ENCODE results near the gene CD6. TPM values are rescaled to one million over a fixed set of nuclear protein-coding genes. Genes with fewer than 3 reads are reported as not detected.
A peak's percentile ranks its signal among the peaks of the same experiment; 100 is the strongest.

The CD6 gene
- total RNA-seq, 1 donor from 2014 or later, result 0.39 TPM

- DNase-seq (ENCODE audit: low read depth) (no peak), FAIRE-seq (no peak)
- Mint-ChIP-seq H3K27me3 (ENCODE audit: low read depth, unreplicated experiment) (no peaks in the 10 kb centered on the region), H3K27ac (ENCODE audit: unreplicated experiment) (peak overlapping the region; percentile 18), H3K4me3 (ENCODE audit: unreplicated experiment) (peak overlapping the region; percentile 68), H3K4me1 (ENCODE audit: low read depth, unreplicated experiment) (no peaks in the 10 kb centered on the region), H3K9me3 (ENCODE audit: unreplicated experiment) (no peaks in the 10 kb centered on the region), H3K36me3 (ENCODE audit: low read depth, unreplicated experiment) (peaks cover 14% of the 10 kb centered on the region)
- Histone ChIP-seq H3K36me3 (ENCODE audit: insufficient read depth, low read length) (peaks cover 3% of the 10 kb centered on the region), H2AFZ (ENCODE audit: low read depth, low read length) (no peak overlapping the region), H3K9me3 (ENCODE audit: insufficient read depth, low read depth, low read length) (no peaks in the 10 kb centered on the region), H3K4me3 (ENCODE audit: insufficient read depth, low read depth, low read length) (no peak overlapping the region), H3K4me1 (ENCODE audit: insufficient read depth, low read length) (no peaks in the 10 kb centered on the region), H3K27me3 (ENCODE audit: insufficient read depth, low read length) (no peaks in the 10 kb centered on the region), H4K20me1 (ENCODE audit: insufficient read depth, low read length) (no peaks in the 10 kb centered on the region), H3K79me2 (ENCODE audit: insufficient read depth, low read length) (no peaks in the 10 kb centered on the region), H3K9ac (ENCODE audit: low read length) (no peak overlapping the region), H3K27ac (ENCODE audit: low read depth, low read length) (no peak overlapping the region), H3K4me2 (ENCODE audit: low read length) (no peak overlapping the region)
- no peak for TF ChIP-seq EZH2 (IDR thresholded peaks at IDR 0.05; ENCODE audit: insufficient read depth, low read length)
- no peak for TF ChIP-seq CTCF (IDR thresholded peaks at IDR 0.05; ENCODE audit: insufficient read depth, low read depth, low read length)
Observed at GRCh38 chr11:60934124-60934789, 37.2 kb upstream of the CD6 start.

DNA sequence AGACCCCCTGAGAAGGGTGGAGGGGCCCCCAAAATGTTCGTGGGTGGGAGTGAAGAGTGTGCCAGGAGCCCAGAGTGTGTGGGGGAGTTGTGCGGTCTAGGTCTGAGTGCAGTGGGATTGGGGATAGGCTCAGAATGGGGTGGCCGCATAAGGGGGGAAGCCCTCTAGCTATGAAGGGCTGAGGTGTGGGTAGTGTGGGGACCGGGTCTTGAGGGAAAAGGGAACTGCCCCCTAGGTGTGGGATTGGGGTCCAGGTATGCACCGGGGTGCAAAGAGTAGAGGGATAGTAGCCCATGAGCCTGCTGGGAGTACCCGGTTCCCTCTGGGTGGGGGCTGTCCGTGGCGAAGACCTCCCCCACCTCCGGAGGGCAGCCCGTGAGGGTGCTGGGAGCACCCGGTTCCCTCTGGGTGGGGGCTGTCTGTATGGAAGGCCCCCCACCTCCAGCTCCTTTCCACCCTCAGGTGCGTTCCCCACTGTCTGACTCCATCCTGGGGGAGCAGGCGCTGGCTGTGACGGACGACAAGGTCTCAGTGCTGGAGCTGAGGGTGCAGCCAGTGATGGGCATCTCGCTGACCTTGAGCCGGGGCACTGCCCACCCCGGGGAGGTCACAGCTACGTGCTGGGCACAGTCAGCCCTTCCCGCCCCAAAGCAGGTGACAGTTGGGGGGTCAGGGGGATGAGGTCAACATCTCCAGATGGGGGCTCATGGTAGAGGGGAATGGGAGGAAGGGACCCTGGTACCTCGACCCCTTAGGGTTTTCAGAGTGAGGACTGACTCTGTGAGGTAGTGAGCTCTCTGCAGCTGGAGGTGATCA lies 36.5 kb upstream of the CD6 start:
- no peak overlapping the region for H3K4me3 Mint-ChIP-seq (ENCODE audit: unreplicated experiment)
- peaks cover 2% of the 10 kb centered on the region for H3K27me3 Mint-ChIP-seq (ENCODE audit: low read depth, unreplicated experiment)
- no peak overlapping the region for H2AFZ ChIP-seq (ENCODE audit: low read depth, low read length)
- H3K27me3 ChIP-seq (ENCODE audit: insufficient read depth, low read length), result peaks cover 3% of the 10 kb centered on the region
- H3K27ac ChIP-seq (ENCODE audit: low read depth, low read length), result no peak overlapping the region
- no peaks in the 10 kb centered on the region for H3K4me1 Mint-ChIP-seq (ENCODE audit: low read depth, unreplicated experiment)
- no peak overlapping the region for H3K9ac ChIP-seq (ENCODE audit: low read length)
- no peaks in the 10 kb centered on the region for H3K79me2 ChIP-seq (ENCODE audit: insufficient read depth, low read length)
- H3K9me3 ChIP-seq (ENCODE audit: insufficient read depth, low read depth, low read length), result no peaks in the 10 kb centered on the region
- H3K36me3 ChIP-seq (ENCODE audit: insufficient read depth, low read length), result peaks cover 3% of the 10 kb centered on the region
- no peak overlapping the region for H3K4me3 ChIP-seq (ENCODE audit: insufficient read depth, low read depth, low read length)
- FAIRE-seq, result no peak
- no peaks in the 10 kb centered on the region for H3K9me3 Mint-ChIP-seq (ENCODE audit: unreplicated experiment)
- no peak overlapping the region for H3K4me2 ChIP-seq (ENCODE audit: low read length)
- no peaks in the 10 kb centered on the region for H4K20me1 ChIP-seq (ENCODE audit: insufficient read depth, low read length)
- no peak for DNase-seq (ENCODE audit: low read depth)
- no peak for TF ChIP-seq EZH2 (IDR thresholded peaks at IDR 0.05; ENCODE audit: insufficient read depth, low read length)
- no peaks in the 10 kb centered on the region for H3K4me1 ChIP-seq (ENCODE audit: insufficient read depth, low read length)
- H3K36me3 Mint-ChIP-seq (ENCODE audit: low read depth, unreplicated experiment), result peaks cover 9% of the 10 kb centered on the region
- peak overlapping the region; percentile 18 for H3K27ac Mint-ChIP-seq (ENCODE audit: unreplicated experiment)

GRCh38 chr11:60935676-60936442 lies 35.6 kb upstream of the CD6 start:
- Mint-ChIP-seq H3K4me1 (ENCODE audit: low read depth, unreplicated experiment) (no peaks in the 10 kb centered on the region), H3K9me3 (ENCODE audit: unreplicated experiment) (no peaks in the 10 kb centered on the region), H3K27ac (ENCODE audit: unreplicated experiment) (no peak overlapping the region), H3K36me3 (ENCODE audit: low read depth, unreplicated experiment) (peaks cover 12% of the 10 kb centered on the region), H3K27me3 (ENCODE audit: low read depth, unreplicated experiment) (peaks cover 2% of the 10 kb centered on the region), H3K4me3 (ENCODE audit: unreplicated experiment) (no peak overlapping the region)
- H3K27ac ChIP-seq (ENCODE audit: low read depth, low read length), result no peak overlapping the region
- no peaks in the 10 kb centered on the region for H3K4me1 ChIP-seq (ENCODE audit: insufficient read depth, low read length)
- FAIRE-seq, result no peak
- TF ChIP-seq EZH2 (IDR thresholded peaks at IDR 0.05; ENCODE audit: insufficient read depth, low read length), result no peak
- no peak for TF ChIP-seq CTCF (IDR thresholded peaks at IDR 0.05; ENCODE audit: insufficient read depth, low read depth, low read length)
- no peaks in the 10 kb centered on the region for H3K79me2 ChIP-seq (ENCODE audit: insufficient read depth, low read length)
- H3K9ac ChIP-seq (ENCODE audit: low read length), result no peak overlapping the region
- no peak overlapping the region for H3K4me3 ChIP-seq (ENCODE audit: insufficient read depth, low read depth, low read length)
- H2AFZ ChIP-seq (ENCODE audit: low read depth, low read length), result no peak overlapping the region
- H4K20me1 ChIP-seq (ENCODE audit: insufficient read depth, low read length), result no peaks in the 10 kb centered on the region
- DNase-seq (ENCODE audit: low read depth), result no peak
- H3K9me3 ChIP-seq (ENCODE audit: insufficient read depth, low read depth, low read length), result no peaks in the 10 kb centered on the region
- peaks cover 5% of the 10 kb centered on the region for H3K27me3 ChIP-seq (ENCODE audit: insufficient read depth, low read length)
- no peak overlapping the region for H3K4me2 ChIP-seq (ENCODE audit: low read length)
- peaks cover under 1% of the 10 kb centered on the region for H3K36me3 ChIP-seq (ENCODE audit: insufficient read depth, low read length)
